GM19239 (cell line): ENCODE data around the gene SYT14.
A peak's percentile ranks its signal among the peaks of the same experiment; 100 is the strongest.
"Not testable (repeated sequence)": the region's sequence is repeated elsewhere in the genome, so short reads cannot be mapped to it uniquely, and the experiment has no call there.

Experiments used
- DNase-seq: peaks from one replicate; pipeline ENCODE4 v3.0.0; 2011; ENCODE audit warnings: low spot score; ENCODE audit not compliant: insufficient read length
- FAIRE-seq: peaks from 2 replicates; lab custom pipeline; 2011; peaks lifted over from hg19 to GRCh38; lab: Jason Lieb, UNC

The SYT14 gene

DNA sequence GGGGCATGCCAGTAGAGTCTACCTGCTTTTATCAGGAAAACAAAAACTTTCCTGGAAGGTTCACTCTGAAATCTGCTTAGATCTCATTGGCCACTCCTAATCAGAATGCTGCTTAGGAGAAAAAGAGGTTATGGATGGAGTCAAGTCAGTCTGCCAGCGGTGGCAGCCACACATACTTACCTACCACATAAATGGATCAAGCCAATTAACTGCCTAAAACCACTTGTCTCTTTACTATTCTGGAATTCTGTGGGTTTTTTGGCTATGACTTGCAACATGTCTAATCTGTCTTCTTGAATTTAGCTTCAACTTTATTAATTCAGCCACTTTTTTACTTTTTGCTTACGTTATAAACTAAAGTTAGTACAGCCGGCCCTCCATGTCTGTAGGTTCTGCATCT is 154.3 kb downstream of the SYT14 start:
- no peak for FAIRE-seq
- no peak for DNase-seq

- DNase-seq (no peak), FAIRE-seq (no peak)
Observed at GRCh38 chr1:210093461-210093860, 155.4 kb downstream of the SYT14 start.

DNA sequence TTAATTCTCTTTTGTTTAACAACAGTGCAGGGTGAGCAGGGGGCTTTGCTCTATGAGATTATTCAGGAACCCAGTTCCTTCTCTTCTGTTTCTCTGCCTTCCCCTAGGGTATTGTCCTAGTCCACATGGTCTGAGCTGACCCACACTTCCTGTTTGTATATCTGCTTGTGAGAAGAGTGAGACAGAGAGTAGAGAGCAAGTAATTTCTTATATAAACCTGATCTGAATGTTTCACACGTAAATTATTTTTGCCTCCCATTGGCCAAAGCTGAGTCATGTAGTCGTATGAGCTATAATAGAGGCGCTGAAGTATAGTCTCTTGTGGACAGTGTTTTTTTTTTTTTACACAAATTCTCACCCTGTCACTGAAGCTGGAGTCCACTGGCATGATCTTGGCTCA is 160.3 kb downstream of the SYT14 start:
- FAIRE-seq, result no peak

DNA sequence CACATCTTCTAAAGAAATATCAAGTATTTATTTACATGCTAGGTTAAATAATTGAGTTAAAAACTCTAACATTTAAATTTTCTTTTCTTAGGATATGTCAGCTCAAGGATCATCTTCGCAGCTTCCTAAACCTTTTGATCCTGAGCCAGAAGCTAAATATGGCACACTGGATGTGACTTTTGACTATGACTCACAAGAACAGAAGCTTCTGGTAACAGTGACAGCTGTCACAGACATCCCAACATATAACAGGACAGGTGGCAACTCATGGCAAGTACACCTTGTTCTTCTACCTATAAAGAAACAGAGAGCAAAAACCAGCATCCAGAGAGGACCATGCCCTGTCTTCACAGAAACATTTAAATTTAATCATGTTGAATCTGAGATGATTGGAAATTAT is 161.9 kb downstream of the SYT14 start:
- no peak for FAIRE-seq
- DNase-seq, result no peak

More for the DNA sequence above, 160.3 kb downstream of the SYT14 start:
- DNase-seq, result no peak

GRCh38 chr1:210104103-210104502 is 166.1 kb downstream of the SYT14 start:
- FAIRE-seq, result no peak
- no peak for DNase-seq

DNA sequence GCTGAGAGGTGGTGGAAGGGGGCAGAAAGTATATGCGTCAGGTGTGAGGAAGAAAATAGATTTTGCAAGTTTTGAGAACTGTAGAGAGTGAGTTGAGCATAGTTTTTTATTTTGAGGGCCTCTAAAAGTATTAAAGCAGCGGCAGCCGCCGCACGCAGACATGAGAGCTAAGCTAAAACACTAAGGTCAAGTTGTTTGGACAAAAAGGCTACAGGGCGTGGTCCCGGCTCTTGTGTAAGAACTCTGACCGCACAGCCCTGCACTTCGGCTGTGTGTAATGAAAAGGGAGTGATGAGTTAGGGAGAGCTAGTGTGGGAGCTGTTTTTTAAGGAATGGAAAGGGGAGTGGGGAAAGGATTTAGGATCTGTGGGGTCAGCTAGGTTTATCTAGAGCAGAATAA is 174.9 kb downstream of the SYT14 start:
- not testable (repeated sequence) for DNase-seq, FAIRE-seq

- no peak for FAIRE-seq
- DNase-seq, result no peak
Observed at GRCh38 chr1:210117198-210117597, 179.2 kb downstream of the SYT14 start.

GRCh38 chr1:210117681-210118170 is 179.7 kb downstream of the SYT14 start:
- no peak for FAIRE-seq
- DNase-seq, result no peak

- no peak for DNase-seq
- no peak for FAIRE-seq
Observed at GRCh38 chr1:210123383-210123782, 185.4 kb downstream of the SYT14 start.

DNA sequence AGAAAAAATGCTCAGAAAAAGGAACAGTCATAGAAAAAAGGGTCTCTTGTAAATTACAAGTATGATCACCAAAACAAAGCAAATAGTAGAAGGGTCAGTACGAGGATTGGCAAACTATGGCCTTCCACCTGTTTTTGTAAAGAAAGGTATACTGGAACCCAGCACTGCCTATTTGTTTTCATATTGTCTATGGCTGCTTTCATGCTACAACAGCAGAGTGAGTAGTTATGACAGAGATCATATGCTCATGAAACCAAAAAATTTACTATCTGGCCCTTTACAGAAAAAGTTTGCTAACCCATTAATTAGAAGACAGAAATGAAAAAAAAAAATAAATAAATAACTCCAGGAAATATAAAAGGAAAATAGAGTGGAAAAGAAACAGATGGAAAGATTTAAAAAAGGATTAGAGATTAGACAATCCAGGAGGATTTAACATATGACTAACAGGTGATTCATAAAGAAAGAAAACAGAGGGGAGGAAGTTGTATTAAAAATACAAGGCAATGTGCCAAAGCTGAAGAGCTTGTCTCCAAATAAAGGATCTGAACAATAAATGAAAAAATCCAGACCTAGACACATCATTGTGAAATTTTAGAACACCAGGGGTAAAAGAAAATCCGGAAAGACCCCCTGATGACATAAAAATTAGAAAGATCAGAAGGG is 186.0 kb downstream of the SYT14 start:
- DNase-seq (no peak), FAIRE-seq (no peak)

- FAIRE-seq, result no peak
- DNase-seq, result no peak
Observed at GRCh38 chr1:210124736-210125135, 186.7 kb downstream of the SYT14 start.

GRCh38 chr1:210125143-210125542 is 187.1 kb downstream of the SYT14 start:
- FAIRE-seq (no peak), DNase-seq (no peak)

DNA sequence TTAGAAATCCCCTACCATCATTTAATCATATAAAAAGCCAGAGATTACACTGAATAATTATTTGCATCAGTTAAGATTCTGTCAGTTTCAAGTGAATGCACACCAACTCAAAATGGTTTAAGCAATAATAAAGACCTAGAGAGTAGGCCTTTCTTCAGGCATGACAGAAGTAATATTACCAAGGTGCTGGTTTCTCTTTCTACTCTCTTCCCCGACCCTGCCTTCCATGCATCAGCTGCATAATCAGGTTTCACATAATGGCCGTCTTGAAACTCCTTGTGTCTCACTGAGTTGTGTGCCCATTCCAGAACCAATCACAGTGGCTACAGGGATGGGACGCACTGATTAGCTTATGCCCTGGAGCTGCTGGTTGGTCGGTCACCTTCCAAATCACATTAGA is 191.1 kb downstream of the SYT14 start:
- DNase-seq (no peak), FAIRE-seq (no peak)

DNA sequence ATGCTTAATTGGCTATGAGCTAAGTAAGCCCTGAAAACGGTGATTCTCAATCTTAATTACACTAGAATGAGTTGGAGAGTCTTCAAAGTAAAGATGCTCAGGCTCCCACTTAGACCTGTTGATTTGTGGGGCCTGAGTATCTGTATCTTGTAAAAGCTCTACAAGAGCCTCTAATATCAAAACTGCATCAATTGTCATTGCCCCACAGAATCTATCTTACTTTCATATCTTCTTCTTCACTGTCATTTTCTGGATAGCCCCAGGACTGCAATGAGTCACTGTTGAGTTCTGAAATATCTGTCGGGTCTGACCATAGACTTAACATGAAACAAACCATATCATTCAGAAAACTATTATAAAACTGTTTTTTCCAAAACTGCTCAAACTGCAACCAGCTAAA is 191.7 kb downstream of the SYT14 start:
- no peak for DNase-seq

DNA sequence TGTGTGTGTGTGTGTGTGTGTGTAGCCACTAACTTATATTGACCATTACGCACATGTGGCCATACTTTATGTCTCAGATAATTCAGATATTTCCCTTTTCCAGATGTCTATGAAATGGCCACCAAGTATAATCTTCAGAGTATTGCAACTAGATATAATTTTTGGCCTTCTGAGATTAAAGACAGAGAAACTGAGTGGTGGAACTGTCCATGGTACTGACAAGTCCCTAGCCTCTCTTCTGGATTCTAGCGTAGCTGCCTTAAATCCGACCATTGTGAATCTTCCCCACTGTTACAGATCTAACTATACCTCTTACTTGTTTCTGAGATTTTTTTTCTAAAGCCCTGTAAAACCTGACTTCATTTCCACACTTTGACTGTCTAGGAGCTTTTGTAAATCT is 194.6 kb downstream of the SYT14 start:
- FAIRE-seq (peak; percentile 14), DNase-seq (no peak)

More for the DNA sequence above, 191.7 kb downstream of the SYT14 start:
- no peak for FAIRE-seq

GRCh38 chr1:210143465-210144062 is 205.5 kb downstream of the SYT14 start:
- DNase-seq (peak; percentile 9), FAIRE-seq (no peak)

DNA sequence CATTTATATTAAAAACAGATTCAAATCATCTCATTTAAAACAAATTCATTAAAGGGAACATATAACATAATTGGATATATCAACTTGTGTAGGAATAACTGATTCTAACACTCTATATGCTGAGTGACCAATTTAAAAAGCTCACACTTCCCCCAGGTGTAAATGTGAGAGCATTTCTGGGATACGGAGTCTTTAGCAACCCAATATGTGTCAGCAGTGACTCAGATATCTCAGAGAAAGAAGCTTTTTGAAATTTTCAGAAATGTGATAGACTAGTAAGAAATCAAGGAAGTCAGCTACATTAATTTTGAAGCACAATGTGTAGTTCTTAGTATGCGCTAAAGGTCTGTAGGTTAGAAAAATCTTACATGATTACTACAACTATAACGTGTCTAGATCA is 206.7 kb downstream of the SYT14 start:
- FAIRE-seq, result no peak
- no peak for DNase-seq

GRCh38 chr1:210151052-210151672 is 213.1 kb downstream of the SYT14 start:
- no peak for DNase-seq
- no peak for FAIRE-seq

GRCh38 chr1:210159211-210159610 is 221.2 kb downstream of the SYT14 start:
- DNase-seq (no peak), FAIRE-seq (no peak)

DNA sequence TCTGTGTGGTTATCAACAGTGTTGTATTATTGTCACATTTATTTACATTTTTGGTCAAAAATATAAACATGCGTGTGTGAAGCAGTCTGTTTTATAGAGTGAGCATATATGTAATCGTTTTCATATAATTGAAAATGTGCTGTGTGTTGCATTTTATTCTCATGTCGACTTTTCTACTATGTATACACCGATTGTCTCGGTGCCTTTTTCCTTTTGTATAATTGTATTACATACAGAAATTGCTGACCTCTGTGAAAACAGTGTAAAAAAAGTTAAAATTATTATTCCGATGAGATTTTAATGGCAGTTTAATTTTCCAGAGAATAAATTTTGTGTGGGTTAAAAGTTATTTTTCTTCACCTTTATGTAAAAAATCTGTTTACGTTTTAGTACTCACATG is 232.2 kb downstream of the SYT14 start:
- no peak for DNase-seq
- FAIRE-seq, result no peak

GRCh38 chr1:210174133-210174532 is 236.1 kb downstream of the SYT14 start:
- DNase-seq, result no peak
- no peak for FAIRE-seq

- FAIRE-seq (no peak), DNase-seq (no peak)
Observed at GRCh38 chr1:210185063-210185462, 247.0 kb downstream of the SYT14 start.
